ENCODE measurements around the gene PRRX2.

Gene PRRX2

DNA sequence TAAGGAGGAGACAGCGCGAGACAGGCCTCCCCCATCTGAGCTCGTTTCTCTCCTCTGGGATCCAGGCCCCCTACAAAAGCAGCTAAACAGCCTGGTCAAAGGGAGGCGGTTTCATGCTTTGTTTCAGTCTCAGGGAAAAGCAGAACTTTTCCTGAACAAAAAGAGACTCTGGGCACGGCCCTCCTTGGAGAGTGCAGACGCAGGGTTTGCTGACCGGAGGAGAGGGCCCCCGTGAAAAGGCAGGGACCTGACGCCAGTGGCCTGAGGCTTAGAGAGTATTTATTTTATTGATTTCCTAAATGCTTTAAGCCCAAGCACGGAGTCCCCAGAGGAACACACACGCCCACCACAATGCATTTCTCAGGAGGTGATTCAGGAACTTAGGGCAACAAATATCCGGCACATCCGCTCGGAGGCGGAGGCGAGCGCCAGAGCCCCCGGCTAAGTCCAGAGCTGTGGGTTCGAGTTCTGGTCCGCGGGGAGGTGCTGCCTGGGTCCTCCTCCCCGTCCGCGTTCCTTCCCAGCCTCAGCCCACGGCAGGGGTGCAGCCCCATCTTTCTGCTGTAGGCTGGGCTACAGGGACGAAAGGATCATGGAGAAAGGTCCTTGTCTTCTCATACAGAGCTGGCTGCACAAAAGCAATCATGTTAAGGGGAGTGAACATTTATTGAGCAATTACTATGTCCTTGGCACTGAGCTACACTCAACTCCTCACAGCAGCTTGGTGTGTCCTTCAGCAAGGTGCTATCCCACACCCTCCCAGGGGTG lies 47.4 kb downstream of the PRRX2 start:
- no peak for DNase-seq

- no peak for DNase-seq
Observed at GRCh38 chr9:129713402-129713679, 47.9 kb downstream of the PRRX2 start.

DNA sequence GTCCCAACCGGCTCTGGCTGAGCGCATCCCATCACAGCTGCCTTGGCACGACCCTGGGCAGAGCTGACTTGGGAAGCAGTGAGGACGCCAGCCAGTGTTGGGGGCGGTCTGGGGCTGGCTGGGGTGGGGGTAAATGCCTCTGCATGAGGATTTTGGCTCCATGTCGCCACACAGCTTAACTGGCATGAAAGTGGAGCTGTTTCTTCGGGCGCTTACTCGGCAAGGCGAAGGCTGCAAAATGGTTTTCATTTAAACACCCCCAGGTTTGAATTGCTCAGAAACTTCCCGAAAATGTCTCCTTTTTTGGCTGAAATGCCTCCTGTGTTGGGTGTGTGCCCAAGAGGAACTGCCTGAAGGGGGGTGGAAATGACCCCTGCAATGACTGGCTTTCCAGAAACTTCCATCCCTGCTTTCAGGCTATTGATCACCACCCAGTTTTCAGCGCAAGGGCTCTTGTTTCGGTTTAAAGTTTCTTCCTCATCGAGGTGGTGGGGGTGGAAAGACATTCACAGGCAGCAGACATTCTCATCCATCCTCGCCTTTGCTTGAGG lies 49.1 kb downstream of the PRRX2 start:
- DNase-seq = no peak

GRCh38 chr9:129716091-129716490 lies 50.6 kb downstream of the PRRX2 start:
- DNase-seq = no peak

GRCh38 chr9:129717991-129718390 lies 52.5 kb downstream of the PRRX2 start:
- no peak for DNase-seq

DNA sequence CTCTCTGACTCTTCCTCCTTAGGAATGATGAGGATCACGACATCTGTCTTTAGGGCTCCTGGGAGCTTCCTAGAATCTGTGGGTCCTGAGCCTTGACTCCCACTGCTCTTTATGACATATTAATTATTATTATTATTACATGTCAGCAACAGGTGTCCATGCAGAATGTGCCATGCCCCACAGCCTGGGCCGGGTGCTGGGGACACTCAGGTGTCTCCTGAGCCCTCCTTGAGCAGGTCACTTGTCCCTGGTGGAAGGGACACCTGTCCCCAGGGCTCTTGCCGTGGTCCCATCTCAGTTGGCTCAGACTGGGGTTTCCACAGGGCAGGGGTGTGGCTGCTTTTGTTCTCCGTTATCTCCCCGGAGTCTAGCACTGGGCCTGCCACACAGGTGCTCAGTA lies 53.2 kb downstream of the PRRX2 start:
- no peak for DNase-seq

GRCh38 chr9:129719135-129719534 lies 53.7 kb downstream of the PRRX2 start:
- no peak for DNase-seq

- no peak for DNase-seq
Observed at GRCh38 chr9:129720181-129720864, 54.9 kb downstream of the PRRX2 start.

- DNase-seq = no peak
Observed at GRCh38 chr9:129720865-129721545, 55.6 kb downstream of the PRRX2 start.

DNA sequence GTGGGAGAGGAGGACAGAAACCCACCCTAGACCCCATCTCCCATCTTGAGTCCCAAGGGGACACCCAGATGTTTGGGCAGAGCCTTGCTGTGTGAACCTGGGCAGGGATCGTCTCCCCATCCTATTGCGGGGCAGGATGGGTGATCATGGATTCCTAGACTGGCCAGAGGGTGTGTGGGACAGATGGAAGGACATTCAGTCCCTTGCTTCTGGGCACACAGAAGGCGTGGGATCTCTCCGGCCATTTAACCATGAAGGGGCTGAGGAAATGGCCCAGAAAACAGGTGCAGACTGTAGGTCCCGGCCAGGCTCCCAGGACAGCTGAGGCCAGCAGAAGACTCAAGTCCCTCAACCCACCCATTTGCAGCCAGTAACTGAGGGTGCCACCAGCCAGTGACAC lies 57.5 kb downstream of the PRRX2 start:
- no peak for DNase-seq

GRCh38 chr9:129724456-129725190 lies 59.2 kb downstream of the PRRX2 start:
- no peak for DNase-seq

- no peak for DNase-seq
Observed at GRCh38 chr9:129725795-129726251, 60.4 kb downstream of the PRRX2 start.

DNA sequence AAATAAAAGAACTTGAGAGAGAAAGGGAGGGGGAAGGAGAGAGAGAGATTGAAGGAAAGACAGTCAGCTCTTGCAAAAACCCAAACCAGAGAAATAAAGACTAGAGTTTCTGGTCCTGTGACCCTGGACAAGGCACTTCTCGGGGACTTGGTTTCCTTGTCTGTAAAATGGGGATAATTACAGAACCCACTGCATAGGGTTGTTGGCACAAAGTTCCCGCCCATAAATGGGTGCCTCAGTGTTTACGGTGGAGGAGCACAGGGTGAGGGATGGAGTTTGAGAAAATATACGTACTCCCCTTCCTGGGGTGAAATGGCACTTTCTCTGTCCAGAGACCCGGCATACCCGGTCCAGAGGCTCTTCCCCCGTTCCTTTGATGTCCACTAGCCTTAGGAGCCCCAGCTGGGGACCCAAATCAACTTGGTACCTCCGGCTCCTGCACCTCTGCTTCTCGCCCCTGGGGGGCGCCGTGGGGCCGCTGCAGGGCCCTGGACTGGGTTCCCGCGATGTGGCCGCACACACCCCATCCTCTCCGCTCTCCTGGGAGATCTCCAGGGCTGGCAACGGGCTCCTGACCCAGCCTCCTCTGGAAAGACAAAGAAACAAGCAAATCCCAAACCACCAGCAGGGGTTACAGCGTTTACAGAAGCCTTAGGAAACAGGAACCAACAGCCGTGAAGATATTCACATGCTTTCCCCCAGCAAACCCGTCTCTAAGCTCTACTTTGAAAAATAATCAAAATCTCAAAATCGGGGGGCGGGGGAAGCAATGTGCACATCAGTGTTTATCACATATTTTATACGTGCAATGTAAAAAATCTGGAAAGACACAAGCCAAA lies 61.1 kb downstream of the PRRX2 start:
- DNase-seq = peak; percentile 41

GRCh38 chr9:129728744-129729143 lies 63.3 kb downstream of the PRRX2 start:
- DNase-seq = no peak

DNA sequence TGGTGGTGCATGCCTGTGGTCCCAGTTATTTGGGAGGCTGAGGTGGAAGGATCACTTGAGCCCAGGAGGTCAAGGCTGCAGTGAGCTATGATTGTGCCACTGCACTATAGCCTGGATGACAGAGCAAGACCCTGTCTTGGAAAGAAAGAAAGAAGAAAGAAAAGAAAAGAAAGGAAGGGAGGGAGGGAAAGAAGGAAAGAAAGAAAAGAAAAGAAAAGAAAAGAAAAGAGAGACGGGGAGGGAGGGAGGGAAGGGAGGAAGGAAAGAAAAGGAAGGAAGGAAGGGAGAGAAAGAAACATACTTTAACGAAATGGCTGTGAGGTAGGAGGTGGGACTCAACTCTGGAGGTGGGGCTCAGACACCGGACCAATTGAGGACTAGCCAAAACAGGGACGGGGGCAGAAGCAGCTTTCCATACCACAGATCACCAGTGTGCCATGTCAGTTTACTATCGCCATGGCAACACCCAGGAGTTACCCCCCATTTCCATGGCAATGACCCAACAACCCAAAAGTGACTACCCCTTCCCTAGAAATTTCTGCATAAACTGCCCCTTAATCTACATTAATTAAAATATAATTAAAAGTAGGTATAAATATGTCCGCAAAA lies 66.1 kb downstream of the PRRX2 start:
- DNase-seq = no peak

DNA sequence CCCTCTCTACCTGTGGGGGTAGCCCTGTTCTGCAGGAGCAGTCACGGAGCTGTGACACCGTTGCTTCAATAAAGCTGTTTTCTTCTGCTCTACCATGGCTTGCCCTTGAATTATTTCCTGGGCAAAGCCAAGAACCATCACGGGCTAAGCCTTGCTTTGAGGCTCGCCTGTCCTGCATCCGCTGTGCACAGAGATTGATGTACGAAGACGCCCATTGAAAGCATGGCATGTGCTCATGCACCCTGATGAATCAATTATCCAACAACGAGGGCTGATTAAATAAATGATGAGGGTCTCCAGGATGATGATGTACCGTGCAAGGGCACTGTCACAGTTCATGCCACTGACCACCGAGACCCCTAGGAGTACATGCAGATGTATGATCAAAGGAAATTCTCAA lies 66.7 kb downstream of the PRRX2 start:
- no peak for DNase-seq

- DNase-seq = no peak
Observed at GRCh38 chr9:129732946-129733631, 67.6 kb downstream of the PRRX2 start.

GRCh38 chr9:129733632-129733953 lies 68.1 kb downstream of the PRRX2 start:
- DNase-seq = no peak

- DNase-seq = no peak
Observed at GRCh38 chr9:129735546-129735945, 70.1 kb downstream of the PRRX2 start.

DNA sequence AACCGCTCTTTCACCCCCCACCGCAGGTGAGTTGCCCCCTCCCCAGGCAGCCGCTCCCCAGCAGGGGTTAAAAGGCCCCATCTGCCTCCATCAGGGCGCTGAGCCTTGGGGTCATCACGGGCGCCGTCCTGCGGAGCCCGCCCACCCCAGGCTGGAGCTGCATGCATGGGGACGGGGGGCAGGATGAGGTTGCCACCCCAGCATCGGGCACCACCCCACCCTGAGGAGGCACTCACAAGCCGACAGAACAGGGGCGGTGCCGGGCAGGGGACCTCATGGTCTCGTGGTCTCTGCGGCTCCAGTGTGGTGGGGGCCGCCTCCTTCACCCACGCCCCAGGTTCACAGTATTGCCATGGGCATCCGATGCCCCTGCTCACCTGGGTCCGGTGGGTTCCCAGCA lies 70.9 kb downstream of the PRRX2 start:
- no peak for DNase-seq

Measured in NCI-H1436 treated with DMSO at 0.1 percent for 48 hours (cell line).